ENCODE data around the gene TMEM178B.
"Not testable (repeated sequence)": the region's sequence is repeated elsewhere in the genome, so short reads cannot be mapped to it uniquely, and the experiment has no call there.

The TMEM178B gene

DNA sequence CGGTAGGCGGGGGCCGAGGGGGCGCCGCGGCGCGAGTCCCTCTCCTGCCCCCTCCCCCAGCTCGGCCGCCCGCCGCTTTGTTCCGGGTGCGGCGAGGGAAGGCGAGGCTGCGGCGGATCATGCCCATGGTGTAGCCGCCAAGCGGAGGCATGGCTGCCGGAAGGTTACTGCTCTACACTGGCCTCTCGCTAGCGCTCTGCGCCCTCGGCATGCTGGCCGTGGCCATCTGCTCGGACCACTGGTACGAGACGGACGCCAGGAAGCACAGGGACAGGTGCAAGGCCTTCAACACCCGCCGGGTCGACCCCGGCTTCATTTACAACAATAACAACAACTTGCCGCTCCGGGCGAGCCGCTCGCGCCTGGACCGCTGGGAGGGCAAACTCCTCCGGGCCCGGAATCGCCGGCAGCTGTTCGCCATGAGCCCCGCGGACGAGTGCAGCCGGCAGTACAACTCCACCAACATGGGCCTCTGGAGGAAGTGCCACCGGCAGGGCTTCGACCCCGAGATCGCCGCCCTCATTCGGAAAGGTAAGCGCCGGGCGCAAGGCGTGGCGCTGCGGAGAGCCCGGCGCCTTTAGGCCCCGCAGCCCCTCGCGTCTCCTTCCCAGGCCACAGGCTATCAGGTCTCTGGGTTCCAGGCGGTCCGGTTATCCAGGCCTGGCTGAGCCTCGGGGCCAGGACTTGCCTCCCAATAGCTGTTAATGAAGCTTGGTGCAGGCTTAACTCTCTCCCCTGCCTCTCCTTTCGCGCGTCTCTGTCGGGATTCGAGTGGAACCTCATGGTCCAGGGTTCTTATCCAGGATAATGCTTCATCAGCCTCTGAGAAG is 513 bp downstream of the TMEM178B start:
- DNase-seq (ENCODE audit: low spot score): peak; percentile 47

DNA sequence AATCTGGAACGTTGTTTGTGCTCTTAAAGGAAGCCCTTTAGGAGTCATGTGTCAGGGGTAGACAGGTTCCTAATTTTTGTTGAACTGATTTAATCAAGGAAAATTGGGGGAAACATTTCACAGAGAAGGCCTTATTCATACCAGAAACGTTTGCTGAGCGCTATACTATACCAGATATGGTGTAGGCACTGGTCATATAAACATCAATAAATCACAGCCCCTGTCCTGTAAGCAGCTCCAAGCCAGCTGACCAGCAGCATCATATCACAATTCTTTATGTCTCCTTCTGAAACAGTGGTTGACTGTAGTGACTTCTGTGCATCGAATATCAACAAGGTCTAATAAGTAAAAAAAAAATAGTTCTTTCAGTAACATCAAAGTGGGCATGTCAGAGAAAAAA is 1.1 kb downstream of the TMEM178B start:
- DNase-seq (ENCODE audit: low spot score): no peak

DNA sequence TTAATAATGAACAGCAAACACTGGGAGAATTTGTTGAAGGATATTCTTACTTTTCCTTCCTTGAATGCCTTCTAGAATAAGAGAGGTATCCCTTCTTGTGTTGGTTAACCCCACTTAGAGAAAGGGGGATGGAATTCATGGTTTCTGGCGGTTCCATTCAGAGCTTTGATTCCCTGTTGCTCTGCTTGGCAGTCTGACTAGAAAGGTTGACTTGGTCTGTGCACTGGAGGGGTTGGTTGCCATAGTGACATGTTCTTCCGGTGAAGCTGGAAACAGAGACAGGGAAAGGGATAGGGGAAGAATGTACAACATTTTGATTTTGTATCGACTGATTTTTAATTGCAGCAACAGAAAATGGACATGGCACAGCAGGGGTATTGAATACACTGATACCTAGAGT is 2.5 kb downstream of the TMEM178B start:
- DNase-seq (ENCODE audit: low spot score): peak; percentile 67

DNA sequence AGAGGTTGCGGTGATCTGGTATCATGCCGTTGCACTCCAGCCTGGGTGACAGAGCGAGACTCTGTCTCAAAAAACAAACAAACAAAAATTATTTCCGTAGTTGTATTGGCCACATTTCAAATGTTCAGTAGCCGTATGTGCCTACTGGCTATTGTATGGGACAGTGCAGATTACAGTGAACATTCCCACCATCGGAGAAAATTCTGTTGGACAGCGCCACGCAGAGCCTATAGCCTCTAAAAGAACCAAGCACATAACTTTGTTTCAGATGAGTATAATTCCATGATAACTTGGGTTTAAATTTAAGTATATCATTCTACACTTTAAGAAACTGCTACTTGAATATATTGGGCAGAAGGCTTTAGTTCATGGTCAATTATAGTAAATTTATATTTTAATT is 5.4 kb downstream of the TMEM178B start:
- DNase-seq (ENCODE audit: low spot score): no peak

DNA sequence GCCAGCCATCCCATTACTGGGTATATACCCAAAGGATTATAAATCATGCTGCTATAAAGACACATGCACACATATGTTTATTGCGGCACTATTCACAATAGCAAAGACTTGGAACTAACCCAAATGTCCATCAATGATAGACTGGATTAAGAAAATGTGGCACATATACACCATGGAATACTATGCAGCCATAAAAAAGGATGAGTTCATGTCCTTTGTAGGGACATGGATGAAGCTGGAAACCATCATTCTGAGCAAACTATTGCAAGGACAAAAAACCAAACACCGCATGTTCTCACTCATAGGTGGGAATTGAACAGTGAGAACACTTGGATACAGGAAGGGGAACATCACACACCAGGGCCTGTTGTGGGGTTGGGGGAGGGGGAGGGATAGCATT is 15.6 kb downstream of the TMEM178B start:
- not testable (repeated sequence) for DNase-seq (ENCODE audit: low spot score)

DNA sequence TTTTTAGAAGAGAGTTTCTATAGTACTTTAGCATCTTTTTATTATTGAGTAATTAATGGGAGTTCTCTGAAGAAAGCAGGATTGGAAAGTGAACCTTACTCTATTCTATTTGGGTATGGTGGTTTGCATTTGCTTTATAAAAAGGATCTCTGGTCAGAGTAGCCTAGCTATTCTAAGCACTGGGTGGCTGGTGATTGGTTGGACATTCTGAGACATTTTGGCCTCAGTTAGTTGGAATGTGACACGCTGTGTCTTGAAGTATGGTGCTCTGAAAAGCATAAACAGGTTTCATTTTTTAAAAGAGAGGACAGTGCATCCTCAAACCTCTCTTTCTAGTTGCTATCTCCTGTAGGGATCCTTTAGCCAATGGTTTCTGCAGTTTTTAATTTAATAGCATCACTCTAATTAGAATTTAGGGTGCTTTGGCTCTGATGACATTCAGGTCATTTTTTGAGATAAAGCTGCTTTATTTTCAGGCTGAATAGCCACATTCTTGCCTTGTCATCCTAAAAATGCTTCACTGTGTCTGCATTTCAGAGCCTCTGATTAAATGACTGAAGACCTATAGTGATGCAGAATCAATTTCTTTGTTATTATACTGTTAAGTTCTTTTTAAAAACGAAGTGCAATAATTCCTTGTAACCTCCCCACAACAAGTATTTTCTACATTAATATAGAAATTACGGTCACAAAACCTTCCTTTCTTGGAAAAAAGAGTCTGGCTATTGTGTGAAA is 20.6 kb downstream of the TMEM178B start:
- no peak for DNase-seq (ENCODE audit: low spot score)

DNA sequence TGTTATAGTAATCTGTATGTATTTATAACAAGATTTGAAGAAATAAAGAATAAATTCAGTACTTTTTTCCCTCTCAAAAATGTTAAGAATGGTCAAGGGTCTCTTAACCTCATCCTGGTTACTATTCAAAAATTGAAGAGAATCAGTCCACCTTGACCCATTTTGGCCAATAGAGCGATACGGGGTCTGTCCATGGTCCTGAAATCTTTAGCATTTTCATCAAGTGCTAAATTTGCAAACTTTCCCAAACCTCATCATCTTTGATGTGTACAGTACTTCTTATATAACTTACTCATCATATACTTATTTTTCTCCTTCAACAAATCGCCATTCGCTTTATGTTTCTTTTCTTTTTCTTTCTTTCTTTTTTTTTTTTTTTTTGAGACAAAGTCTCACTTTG is 23.6 kb downstream of the TMEM178B start:
- DNase-seq (ENCODE audit: low spot score): no peak

DNA sequence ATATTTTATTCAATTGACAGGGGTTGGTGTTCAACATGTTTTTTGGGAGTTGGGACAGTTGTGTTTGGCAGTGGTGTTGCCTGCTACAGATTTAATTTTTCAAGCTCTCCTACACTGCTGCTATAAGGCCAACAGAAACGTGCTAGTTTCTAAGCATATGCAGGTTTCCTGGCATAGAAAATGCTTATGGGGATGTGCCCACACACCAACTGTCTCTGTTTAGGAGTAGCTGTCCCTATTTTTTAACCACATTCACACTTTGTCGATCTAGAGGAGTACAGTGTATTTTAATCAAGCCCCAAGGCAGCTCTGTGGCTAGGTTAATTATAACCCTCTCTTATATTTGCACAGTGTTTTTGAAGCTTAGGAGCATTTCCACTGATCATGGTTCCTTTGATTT is 28.6 kb downstream of the TMEM178B start:
- DNase-seq (ENCODE audit: low spot score): peak; percentile 61

DNA sequence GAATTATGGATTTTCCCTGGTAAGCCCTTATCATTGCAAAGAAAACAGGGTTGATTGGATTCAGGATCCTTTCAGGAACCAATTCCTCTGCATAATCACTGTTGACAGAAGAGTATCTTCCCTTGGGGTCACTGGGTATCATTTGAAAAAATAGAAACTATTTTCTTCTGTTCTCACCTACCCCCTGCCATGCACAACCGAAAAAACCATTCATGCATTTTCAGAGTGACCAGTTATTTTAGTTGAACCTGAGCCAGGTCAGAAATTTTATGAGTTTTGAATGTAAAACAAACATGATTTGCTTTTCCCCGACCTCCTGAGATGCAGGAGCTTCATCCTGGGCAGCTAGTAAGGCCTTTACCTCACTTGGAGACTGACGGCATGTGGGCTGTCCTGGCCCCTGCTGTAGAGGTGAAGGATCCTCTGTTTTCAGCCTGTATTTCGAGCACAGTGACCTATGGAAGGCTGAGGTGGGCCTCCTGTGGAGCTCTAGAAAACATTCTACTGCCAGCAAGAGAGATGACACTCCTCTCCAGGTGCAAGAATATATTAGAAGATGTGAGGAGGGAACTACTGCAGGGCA is 30.1 kb downstream of the TMEM178B start:
- DNase-seq (ENCODE audit: low spot score): no peak

DNA sequence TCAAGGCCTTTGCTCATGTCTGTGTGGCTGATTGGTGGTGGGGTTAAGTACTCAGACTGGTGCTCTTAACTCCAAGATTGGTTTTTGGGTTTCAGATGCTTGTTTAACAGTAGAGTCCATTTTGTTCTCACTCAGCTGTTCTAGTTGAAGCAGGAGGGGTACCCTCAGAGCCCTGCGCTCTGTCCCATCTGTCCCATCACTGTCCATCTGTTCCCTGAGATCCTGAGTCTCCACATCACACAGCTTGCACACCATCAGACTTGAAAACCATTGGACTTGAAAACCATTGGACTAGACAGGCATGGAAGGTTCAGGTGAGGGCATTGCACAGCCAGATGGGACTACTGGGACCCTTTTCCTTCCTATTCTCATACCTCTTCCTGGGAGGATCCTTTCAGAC is 39.3 kb downstream of the TMEM178B start:
- no peak for DNase-seq (ENCODE audit: low spot score)

DNA sequence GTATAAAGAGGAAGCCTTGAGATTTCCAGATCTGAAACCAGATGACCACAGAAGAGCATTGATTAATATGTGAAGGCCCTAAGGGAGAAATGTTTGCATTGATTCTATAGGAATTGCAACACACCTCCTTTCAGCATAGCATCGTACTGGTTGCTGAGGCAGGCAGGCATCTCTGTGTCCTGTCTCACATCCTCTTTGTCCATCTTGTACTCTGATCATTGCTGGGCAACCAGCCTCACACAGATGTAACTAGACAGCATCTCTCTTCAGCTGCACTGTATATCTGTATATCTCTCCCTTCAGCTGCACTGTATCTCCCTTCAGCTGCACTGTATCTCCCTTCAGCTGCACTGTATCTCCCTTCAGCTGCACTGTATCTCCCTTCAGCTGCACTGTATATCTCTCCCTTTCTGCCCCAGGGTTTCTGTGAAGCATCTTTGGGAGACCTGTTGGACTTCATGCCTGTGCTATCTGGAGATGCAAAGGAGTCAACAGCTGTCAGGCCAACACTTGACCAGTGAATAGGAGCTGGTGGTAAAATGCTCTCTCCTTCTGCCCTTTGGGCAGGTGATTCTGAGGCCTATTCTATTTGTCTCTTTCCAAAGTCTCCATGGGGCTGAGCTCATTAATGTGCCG is 40.3 kb downstream of the TMEM178B start:
- no peak for DNase-seq (ENCODE audit: low spot score)

DNA sequence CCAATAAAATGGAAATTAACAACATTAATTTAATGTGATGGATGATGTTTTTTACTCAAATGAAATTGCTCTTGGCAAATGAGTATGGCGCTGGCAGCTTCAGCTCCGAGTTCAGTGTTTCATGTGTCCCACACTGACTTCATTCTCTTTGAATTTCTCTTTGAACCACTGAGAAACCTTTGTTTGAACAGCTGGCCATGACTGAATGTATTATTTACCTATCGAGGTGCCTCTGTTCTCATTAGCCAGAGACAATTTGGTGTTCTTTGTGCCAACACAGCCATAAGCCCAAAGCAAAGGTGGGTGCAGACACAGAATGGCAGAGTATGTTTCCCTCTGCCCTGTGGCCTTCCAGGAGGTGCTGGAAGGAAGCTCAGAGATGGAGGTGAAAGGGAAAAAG is 42.1 kb downstream of the TMEM178B start:
- DNase-seq (ENCODE audit: low spot score): no peak

DNA sequence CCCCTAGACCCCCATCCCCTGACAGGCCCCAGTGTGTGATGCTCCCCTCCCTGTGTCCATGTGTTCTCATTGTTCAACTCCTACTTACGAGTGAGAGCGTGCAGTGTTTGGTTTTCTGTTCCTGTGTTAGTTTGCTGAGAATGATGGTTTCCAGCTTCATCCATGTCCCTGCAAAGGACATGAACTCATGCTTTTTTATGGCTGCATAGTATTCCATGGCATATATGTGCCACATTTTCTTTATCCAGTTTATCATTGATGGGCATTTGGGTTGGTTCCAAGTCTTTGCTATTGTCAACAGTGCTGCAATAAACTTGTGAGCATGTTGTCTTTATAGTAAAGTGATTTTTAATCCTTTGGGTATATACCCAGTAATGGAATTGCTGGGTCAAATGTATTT is 42.8 kb downstream of the TMEM178B start:
- not testable (repeated sequence) for DNase-seq (ENCODE audit: low spot score)

DNA sequence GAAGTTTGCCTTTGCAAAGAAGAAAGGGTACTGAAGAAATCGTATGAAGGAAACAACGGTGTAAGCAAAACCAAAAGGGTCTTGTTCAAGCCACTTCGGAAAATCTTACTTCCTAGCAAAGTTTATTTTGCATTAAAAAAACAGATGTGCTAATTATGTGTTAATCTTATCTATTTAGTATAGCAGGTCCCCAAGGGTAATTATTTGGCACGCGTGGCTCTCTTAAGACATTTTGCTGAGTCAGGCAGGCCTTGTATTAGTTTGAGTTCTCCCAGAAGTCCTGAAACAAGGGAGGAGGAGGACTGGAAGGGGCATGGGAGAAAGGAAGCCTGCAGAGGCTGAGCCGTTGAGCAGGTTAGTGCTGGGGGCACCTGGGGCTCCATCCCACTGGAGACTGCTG is 44.9 kb downstream of the TMEM178B start:
- DNase-seq (ENCODE audit: low spot score): no peak

DNA sequence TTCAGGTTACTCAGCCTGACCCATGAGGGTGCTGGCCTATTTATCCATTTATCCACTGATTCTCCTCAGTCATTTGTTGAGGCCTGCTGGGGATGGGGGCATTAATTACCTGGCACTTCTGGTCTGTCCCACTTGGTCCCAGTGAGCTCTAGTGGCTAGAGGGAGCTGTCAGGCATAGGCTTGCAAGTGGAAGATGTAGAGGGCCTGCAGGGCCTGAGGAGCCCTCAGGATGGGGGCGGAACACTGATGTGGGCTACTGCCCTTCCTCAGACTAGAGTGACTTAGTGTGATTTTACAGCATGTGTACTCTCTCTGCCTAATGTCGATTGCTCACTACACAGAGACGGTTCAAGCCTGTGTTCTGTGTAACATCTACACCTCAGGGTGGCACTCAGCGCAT is 45.3 kb downstream of the TMEM178B start:
- DNase-seq (ENCODE audit: low spot score): no peak

DNA sequence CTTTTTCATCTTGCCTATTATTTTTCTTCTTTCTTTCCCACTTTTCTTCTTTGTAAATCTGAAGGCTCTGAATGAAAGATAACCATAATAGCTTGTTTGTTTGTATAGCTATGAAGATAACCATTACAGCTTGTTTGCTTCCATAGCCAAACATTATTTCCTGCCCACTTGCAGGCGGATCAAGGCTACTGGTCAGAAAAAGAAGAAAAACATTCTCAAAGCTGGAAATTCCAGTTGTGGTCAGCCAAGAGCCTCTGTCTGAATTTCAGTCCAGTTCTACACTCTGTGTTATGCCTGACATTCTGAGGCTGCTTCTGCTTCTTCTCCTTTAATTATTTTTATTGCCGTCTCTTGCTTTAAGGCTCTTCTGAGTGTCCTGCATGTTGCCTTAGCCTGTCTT is 48.9 kb downstream of the TMEM178B start:
- DNase-seq (ENCODE audit: low spot score): no peak

DNA sequence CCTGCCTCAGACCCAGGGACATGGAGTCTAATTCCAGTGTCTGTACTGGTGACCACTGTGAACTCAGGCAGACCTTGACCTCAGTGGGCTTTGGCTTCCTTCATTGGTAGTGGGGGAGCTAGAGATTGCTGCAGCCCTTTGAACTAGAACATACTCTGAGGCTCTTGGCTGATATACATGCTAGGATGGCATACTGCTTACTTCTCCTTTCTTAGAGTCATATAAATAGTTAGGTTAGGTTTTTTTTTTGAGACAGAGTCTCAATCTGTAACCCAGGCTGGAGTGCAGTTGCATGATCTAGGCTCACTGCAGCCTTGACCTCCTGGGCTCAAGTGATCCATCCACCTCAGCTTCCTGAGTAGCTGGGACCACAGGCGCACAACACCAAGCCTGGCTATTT is 49.7 kb downstream of the TMEM178B start:
- DNase-seq (ENCODE audit: low spot score): no peak

DNA sequence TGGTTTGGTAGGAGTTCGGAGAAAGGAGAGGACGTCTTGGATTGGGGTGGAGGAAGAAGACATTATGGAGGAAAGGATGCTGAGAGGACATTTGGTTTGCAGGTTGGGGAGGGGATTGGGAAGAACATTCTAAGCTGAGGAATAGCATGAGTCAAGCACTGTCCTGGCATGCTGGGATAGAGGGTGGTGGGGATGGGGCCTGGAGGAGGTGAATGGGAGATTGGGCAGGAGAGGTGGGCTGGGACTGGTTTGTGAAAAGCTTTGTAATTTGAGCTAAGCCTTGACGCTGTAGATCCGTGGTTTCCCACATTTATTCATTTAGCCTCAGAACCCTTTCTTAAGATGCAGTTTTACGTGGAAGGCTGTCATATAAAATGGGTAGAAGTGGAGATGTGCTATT is 52.2 kb downstream of the TMEM178B start:
- DNase-seq (ENCODE audit: low spot score): no peak

DNA sequence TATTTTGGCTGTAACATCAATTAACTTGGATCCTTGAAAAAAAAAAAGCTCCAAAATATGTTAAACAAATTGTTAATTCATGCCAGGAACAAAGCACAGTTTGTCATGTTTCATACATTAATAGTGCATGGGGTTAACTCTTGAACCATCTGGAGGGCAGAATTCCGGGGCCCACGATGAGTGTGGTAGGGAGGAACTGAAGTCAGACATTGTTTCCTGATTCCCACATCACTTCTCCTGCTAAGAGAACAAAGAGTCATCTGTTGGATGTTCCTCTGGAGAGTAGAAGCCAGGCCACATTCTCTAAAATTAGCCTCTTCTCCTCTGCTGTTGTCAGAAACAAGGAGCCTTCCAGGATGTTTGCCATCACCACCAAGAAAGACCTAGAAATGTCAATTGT is 54.6 kb downstream of the TMEM178B start:
- peak; percentile 45 for DNase-seq (ENCODE audit: low spot score)

DNA sequence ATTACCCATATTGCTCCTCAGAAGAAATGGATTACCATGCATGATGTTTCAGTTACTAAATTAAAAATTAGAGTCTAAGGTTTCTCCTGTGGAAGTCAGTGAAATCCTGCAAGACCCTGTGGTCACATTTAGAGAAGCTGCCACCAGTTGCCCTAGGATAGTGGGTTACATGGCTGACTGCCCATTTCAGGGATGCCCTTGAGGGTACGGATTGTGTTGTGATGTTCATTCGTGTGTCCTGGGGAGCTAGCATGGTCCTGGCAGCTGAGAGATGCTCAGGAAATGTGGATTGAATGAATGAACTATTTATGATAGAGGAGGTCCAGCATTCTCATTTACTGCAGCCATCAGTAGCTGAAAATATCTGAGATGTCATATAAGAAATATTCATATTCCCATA is 55.1 kb downstream of the TMEM178B start:
- no peak for DNase-seq (ENCODE audit: low spot score)

DNA sequence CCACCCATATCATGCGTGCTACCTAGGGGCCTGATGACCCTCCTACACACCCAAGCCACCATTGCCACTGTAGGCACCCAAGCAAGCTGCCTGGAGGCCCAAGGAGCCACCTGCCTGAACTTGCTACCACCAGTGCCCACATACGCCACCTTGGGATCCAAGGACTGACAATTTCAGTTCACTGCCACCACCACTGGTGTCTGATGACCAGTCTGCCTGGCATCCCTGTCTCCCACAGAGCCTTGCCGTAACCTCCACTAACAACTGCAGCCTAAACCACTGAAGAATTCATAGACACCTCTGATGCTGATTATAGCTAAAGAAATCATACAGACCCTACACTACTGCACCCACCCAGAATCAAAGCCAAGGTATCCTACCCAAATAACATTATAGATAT is 58.8 kb downstream of the TMEM178B start:
- DNase-seq (ENCODE audit: low spot score): no peak

DNA sequence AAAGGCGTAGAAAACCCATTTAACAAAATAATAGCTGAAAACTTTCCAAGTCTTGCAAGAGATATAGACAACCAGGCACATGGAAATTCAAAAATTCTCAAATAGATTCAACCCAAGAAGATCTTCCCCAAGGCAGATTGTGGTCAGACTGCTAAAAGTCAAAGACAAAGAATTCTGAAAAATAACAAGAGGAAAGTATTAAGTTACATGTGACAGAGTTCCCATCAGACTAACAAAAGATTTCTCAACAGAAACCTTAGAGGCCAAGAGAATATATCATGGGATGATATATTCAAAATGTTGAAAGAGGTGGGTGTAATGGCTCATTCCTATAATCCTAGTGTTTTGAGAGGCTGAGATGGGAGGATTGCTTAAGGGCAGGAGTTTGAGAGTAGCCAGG is 59.8 kb downstream of the TMEM178B start:
- DNase-seq (ENCODE audit: low spot score): no peak

DNA sequence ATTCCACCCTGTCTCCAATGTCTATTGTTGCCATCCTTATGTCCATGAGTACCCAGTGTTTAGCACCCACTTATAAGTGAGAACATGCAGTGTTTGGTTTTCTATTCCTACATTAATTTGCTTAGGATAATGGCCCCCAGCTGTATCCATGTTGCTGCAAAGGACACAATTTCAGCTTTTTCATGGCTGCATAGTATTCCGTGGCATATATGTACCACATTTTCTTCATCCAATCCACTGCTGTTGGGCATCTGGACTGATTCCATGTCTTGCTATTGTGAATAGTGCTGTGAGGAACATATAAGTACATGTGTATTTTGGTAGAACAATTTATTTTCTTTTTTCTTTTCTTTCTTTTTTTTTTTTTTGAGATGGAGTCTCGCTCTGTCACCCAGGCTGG is 68.2 kb downstream of the TMEM178B start:
- DNase-seq (ENCODE audit: low spot score): no peak
